Heart left ventricle (tissue), 16 donors: ENCODE data around the gene HNRNPAB. TPM values are rescaled to one million over a fixed set of nuclear protein-coding genes. Genes with fewer than 3 reads are reported as not detected.
"Not testable (repeated sequence)": the region's sequence is repeated elsewhere in the genome, so short reads cannot be mapped to it uniquely, and the experiment has no call there.

Experiments
- ATAC-seq, 4 donors: fragments of 200-7000 bp; cut with Tn5 transposase; one replicate each; pipeline ENCODE4 v1.9.1; 2020 to 2022; ENCODE audit warnings: moderate library complexity in 4 of 4, mild to moderate bottlenecking in 3 of 4, moderate number of reproducible peaks in 1 of 4
- DNase-seq, 5 donors: peaks; one replicate each; pipeline ENCODE4 v3.0.0-alpha.2; 2020
- H3K27ac ChIP-seq, 12 donors: fragments of 200-600 bp; sonication (generic) in 4 of 12; one replicate each; pipeline versions ENCODE4 v1.5.0 to v1.8.0; 2016 to 2022; ENCODE audit warnings: mild to moderate bottlenecking in 2 of 12
- H3K27me3 ChIP-seq, 9 donors: fragments of 200-600 bp; sonication (generic) in 2 of 9; one replicate each; pipeline versions ENCODE4 v1.5.1 to v1.8.0; 2016 to 2022; ENCODE audit warnings: mild to moderate bottlenecking in 3 of 9
- H3K36me3 ChIP-seq, 9 donors: fragments of 200-600 bp; sonication (generic) in 2 of 9; one replicate each; pipeline versions ENCODE4 v1.5.0 to v1.8.0; 2018 to 2022; ENCODE audit warnings: mild to moderate bottlenecking in 2 of 9
- H3K4me1 ChIP-seq, 12 donors: fragments of 200-600 bp; sonication (generic) in 4 of 12; one replicate each; pipeline versions ENCODE4 v1.5.0 to v1.8.0; 2016 to 2022; ENCODE audit warnings: mild to moderate bottlenecking in 3 of 12
- H3K4me3 ChIP-seq, 12 donors: fragments of 200-600 bp; sonication (generic) in 4 of 12; one replicate each; pipeline versions ENCODE4 v1.5.0 to v1.8.0; 2017 to 2022; ENCODE audit warnings: mild to moderate bottlenecking in 9 of 12, moderate library complexity in 4 of 12
- H3K9me3 ChIP-seq, 12 donors: fragments of 200-600 bp; sonication (generic) in 4 of 12; one replicate each; pipeline versions ENCODE4 v1.5.0 to v1.8.0; 2016 to 2022; ENCODE audit warnings: mild to moderate bottlenecking in 1 of 12
- CTCF ChIP-seq, 12 donors: fragments of 200-600 bp; sonication (generic) in 4 of 12; IDR thresholded peaks; one replicate each; pipeline versions ENCODE4 v1.5.0 to v1.8.0; 2018 to 2022; ENCODE audit warnings: antibody characterized with exemption in 12 of 12, mild to moderate bottlenecking in 5 of 12
- POLR2A ChIP-seq, 2 donors: fragments of 450-650 bp; IDR thresholded peaks; one replicate each; pipeline ENCODE4 v1.6.1; 2017; ENCODE audit warnings: antibody characterized with exemption in 2 of 2, mild to moderate bottlenecking in 2 of 2, moderate library complexity in 2 of 2
- WGBS, 4 donors: extraction: QIAGEN DNeasy Blood & Tissue Kit in 2 of 4; methylation state at CpG; one replicate each; pipeline versions ENCODE4 v1.1.5 to v1.1.7; 2013 to 2018; 5-methylcytosine and 5-hydroxymethylcytosine counted together
- intact Hi-C, 10 donors: fragments of 100-400 bp; cut with DNase I; formaldehyde crosslinking; loops; one replicate each; pipeline versions ENCODE4 v1.11.1 to v1.14.2; 2022
- polyA plus RNA-seq, 2 donors: library from polyadenylated mRNA; stranded (reverse); fragments of 200-250 nt; gene quantifications; one replicate each; pipeline ENCODE4 v1.2.3, GENCODE V29; 2013
- total RNA-seq, 9 donors: library from RNA; depleted of rRNA in 2 of 9; stranded (reverse); fragments of >200 nt in 2 of 9; fragmentation: NEBNext Ultra II Directional in 3 of 9; extraction: Animal tissue kit (Norgen Biotek cat#: 25700) in 3 of 9; gene quantifications; one replicate each; pipeline versions ENCODE4 v1.1.0 to v1.2.4, GENCODE V29; 2016 to 2023
- donor health status: ischemic (EF 13 %, LVEDD 7.1; RV severe dilation, severe dysfunction).
- donor health status: healthy with polysubstance abuse.
- donor health status: DM: no; HTN: yes; CAD: no.
- donor health status: DM: no; HTN: no; CAD: no.
- donor health status: ischemic (EF 25% LVEDD 6.9; RV normal size, moderate dysfunction).
- donor health status: ischemic (EF 25% LVEDD 5.7; RV mildly dilated, moderate dysfunction).
- donor health status: healthy.
- donor health status: DM: yes; HTN: yes; CAD: no.
- donor health status: ischemic (EF 35%, LVEDD 5.7; RV mildly dilated, moderate dysfunction).
- donor health status: nonischemic (EF 11% LVEDD 7.7; RV severe dilation, severe dysfunction).
- donor health status: DM: yes; HTN: yes; CAD: no.
- donor health status: PGD.
- donor health status: ischemic (EF 29% LVEDD 5.4; RV normal size, mild dysfunction).
- donor health status: nonischemic (EF 23%, LVEDD 6.1; RV moderate dilation, normal function).

Gene HNRNPAB
- total and polyA plus RNA-seq, 11 donors = 64.2 to 150 (median 86.6) TPM

- H3K9me3 ChIP-seq = no peaks in the 10 kb centered on the region
- WGBS, 4 donors = 91 to 96% (median 93%) methylated on average over 11 of the region's 11 CpGs
- H3K4me3 ChIP-seq = no peak overlapping the region
- ATAC-seq (no peak), DNase-seq (peak in 1 of 5 donors; percentile 11)
- peaks cover 0 to 69% (median 45%) of the 10 kb centered on the region in 9 donors for H3K36me3 ChIP-seq
- H3K27ac ChIP-seq = no peak overlapping the region
- H3K27me3 ChIP-seq = no peaks in the 10 kb centered on the region
- no peak for TF ChIP-seq CTCF (IDR thresholded peaks at IDR 0.05)
- no peak for TF ChIP-seq POLR2A (IDR thresholded peaks at IDR 0.05)
- intact Hi-C loops = loop anchor here in 1 of 10 donors (2.0 kb wide), 1 partner anchor 24 kb away; the partner anchor contains the start of gene HNRNPAB
- peaks cover 5 to 35% (median 21%) of the 10 kb centered on the region in 12 donors for H3K4me1 ChIP-seq
Measured at GRCh38 chr5:178228609-178229008, 24.3 kb downstream of the HNRNPAB start.

- not testable (repeated sequence) for H3K27ac ChIP-seq, ATAC-seq, H3K4me3 ChIP-seq, H3K27me3 ChIP-seq, H3K9me3 ChIP-seq
- 94 to 98% (median 96%) methylated on average over 13 of the region's 13 CpGs for WGBS, 4 donors
- peak in 1 of 5 donors; percentile 11 for DNase-seq
- H3K36me3 ChIP-seq = peaks cover 0 to 64% (median 45%) of the 10 kb centered on the region in 9 donors
- intact Hi-C loops = loop anchor here in 1 of 10 donors (2.0 kb wide), 1 partner anchor 24 kb away; the partner anchor contains the start of gene HNRNPAB
- H3K4me1 ChIP-seq = peaks cover 5 to 35% (median 21%) of the 10 kb centered on the region in 12 donors
Measured at GRCh38 chr5:178229111-178229510, 24.8 kb downstream of the HNRNPAB start.

- 89 to 95% (median 93%) methylated on average over 9 to 10 of the region's 10 CpGs for WGBS, 4 donors
- no peak for ATAC-seq
- peak in 2 of 5 donors; percentile 16 to 22 for DNase-seq
- Histone ChIP-seq H3K9me3 (no peaks in the 10 kb centered on the region), H3K4me1 (peaks cover 5 to 42% (median 23%) of the 10 kb centered on the region in 12 donors), H3K27me3 (no peaks in the 10 kb centered on the region), H3K4me3 (no peak overlapping the region), H3K36me3 (peaks cover 0 to 58% (median 45%) of the 10 kb centered on the region in 9 donors), H3K27ac (no peak overlapping the region)
- TF ChIP-seq CTCF (IDR thresholded peaks at IDR 0.05) (no peak), POLR2A (IDR thresholded peaks at IDR 0.05) (no peak)
- intact Hi-C loops = loop anchor here in 2 of 10 donors (2.0 to 10.0 kb wide), 2 partner anchors 25 to 505 kb away; partner anchors contain the start of genes HNRNPAB (in 1 of the 2) and ZNF354A (in 1 of the 2)
Measured at GRCh38 chr5:178229861-178230260, 25.5 kb downstream of the HNRNPAB start.

GRCh38 chr5:178230879-178231538, 26.7 kb downstream of the HNRNPAB start:
- intact Hi-C loops = loop anchor here in 1 of 10 donors (10.0 kb wide), 1 partner anchor 504 kb away; the partner anchor contains the start of gene ZNF354A

More at GRCh38 chr5:178230879-178231538, 26.7 kb downstream of the HNRNPAB start:
- H3K27me3 ChIP-seq = no peaks in the 10 kb centered on the region
- ATAC-seq = peak in 3 of 4 donors; percentile 11 to 36 (median 23)
- no peaks in the 10 kb centered on the region for H3K9me3 ChIP-seq
- peaks cover 5 to 54% (median 26%) of the 10 kb centered on the region in 12 donors for H3K4me1 ChIP-seq
- peak overlapping the region; percentile 59 to 97 (median 73) for H3K4me3 ChIP-seq
- 63 to 68% (median 66%) methylated on average over 9 of the region's 9 CpGs for WGBS, 4 donors
- H3K36me3 ChIP-seq = peaks cover 0 to 48% (median 34%) of the 10 kb centered on the region in 9 donors
- peak overlapping the region in 9 of 12 donors; percentile 88 to 99 (median 99) for H3K27ac ChIP-seq
- DNase-seq = peak in 4 of 5 donors; percentile 46 to 74 (median 60)
- no peak for TF ChIP-seq POLR2A (IDR thresholded peaks at IDR 0.05)
- TF ChIP-seq CTCF (IDR thresholded peaks at IDR 0.05) = no peak
